CD4-positive, CD25-positive, alpha-beta regulatory T cell (primary cell): ENCODE results near the gene TIMMDC1. TPM values are rescaled to one million over a fixed set of nuclear protein-coding genes. Genes with fewer than 3 reads are reported as not detected.

Source experiments
- ATAC-seq, 2 donors: fragments of 150-1000 bp; cut with Tn5 transposase; one replicate each; pipeline ENCODE4 v1.10.0; 2021; ENCODE audit warnings: low read depth in 2 of 2, moderate number of reproducible peaks in 2 of 2, moderate library complexity in 1 of 2
- DNase-seq, 3 donors: peaks; one replicate each; pipeline versions ENCODE4 v3.0.0 to v3.0.0-alpha.2; 2012 to 2022; ENCODE audit warnings: mixed read lengths in 1 of 3
- H3K27ac ChIP-seq: one replicate; pipeline ENCODE4 v1.7.0; 2013; ENCODE audit warnings: mild to moderate bottlenecking, low read length; ENCODE audit not compliant: insufficient read depth, poor library complexity, severe bottlenecking
- H3K27me3 ChIP-seq: one replicate; pipeline ENCODE4 v1.7.0; 2013; ENCODE audit warnings: low read length; ENCODE audit not compliant: control insufficient read depth, insufficient read depth
- H3K36me3 ChIP-seq: one replicate; pipeline ENCODE4 v1.7.0; 2013; ENCODE audit warnings: mild to moderate bottlenecking, low read length, moderate library complexity; ENCODE audit not compliant: control insufficient read depth, insufficient read depth
- H3K4me1 ChIP-seq: 2 replicates; pipeline ENCODE4 v1.7.0; 2013; ENCODE audit warnings: mild to moderate bottlenecking, low read length; ENCODE audit not compliant: insufficient read depth, control insufficient read depth, poor library complexity, severe bottlenecking
- H3K4me3 ChIP-seq: one replicate; pipeline ENCODE4 v1.7.0; 2013; ENCODE audit warnings: low read depth, mild to moderate bottlenecking, low read length, moderate library complexity
- H3K9me3 ChIP-seq, 2 experiments: 1 replicate in 1 of 2; 2 replicates in 1 of 2; pipeline ENCODE4 v1.7.0; 2013; ENCODE audit warnings: low read length in 2 of 2, mild to moderate bottlenecking in 1 of 2, moderate library complexity in 1 of 2; ENCODE audit not compliant: control insufficient read depth in 2 of 2
- H3K27ac Mint-ChIP-seq, 3 donors: one replicate each; pipeline ENCODE4 v1.8.0; 2020 to 2022; ENCODE audit warnings: mild to moderate bottlenecking in 3 of 3, mixed read lengths in 3 of 3, moderate library complexity in 2 of 3
- H3K27me3 Mint-ChIP-seq: one replicate; pipeline ENCODE4 v1.8.0; 2022; ENCODE audit warnings: mild to moderate bottlenecking, mixed read lengths
- H3K36me3 Mint-ChIP-seq: one replicate; pipeline ENCODE4 v1.8.0; 2020; ENCODE audit warnings: mixed read lengths
- H3K4me1 Mint-ChIP-seq, 4 donors: one replicate each; pipeline ENCODE4 v1.8.0; 2020 to 2022; ENCODE audit warnings: mixed read lengths in 4 of 4, mild to moderate bottlenecking in 1 of 4
- H3K4me3 Mint-ChIP-seq, 4 donors: one replicate each; pipeline ENCODE4 v1.8.0; 2020 to 2022; ENCODE audit warnings: mild to moderate bottlenecking in 4 of 4, mixed read lengths in 4 of 4, moderate library complexity in 3 of 4
- H3K9me3 Mint-ChIP-seq, 7 donors: one replicate each; pipeline ENCODE4 v1.8.0; 2020 to 2022; ENCODE audit warnings: mixed read lengths in 7 of 7, mild to moderate bottlenecking in 3 of 7, moderate library complexity in 2 of 7
- polyA plus RNA-seq, 4 donors: library from polyadenylated mRNA; unstranded; fragments of 300-500 nt; fragmentation: Illumina TruSeq; gene quantifications; one replicate each; pipeline ENCODE4 v1.2.3, GENCODE V29; 2021
- total RNA-seq: library from RNA; stranded (reverse); gene quantifications from one replicate; pipeline ENCODE4 v1.2.3, GENCODE V29; 2022

The TIMMDC1 gene
- total and polyA plus RNA-seq, 5 donors from 2014 or later, result 42.1 to 88.8 (median 65.7) TPM

DNA sequence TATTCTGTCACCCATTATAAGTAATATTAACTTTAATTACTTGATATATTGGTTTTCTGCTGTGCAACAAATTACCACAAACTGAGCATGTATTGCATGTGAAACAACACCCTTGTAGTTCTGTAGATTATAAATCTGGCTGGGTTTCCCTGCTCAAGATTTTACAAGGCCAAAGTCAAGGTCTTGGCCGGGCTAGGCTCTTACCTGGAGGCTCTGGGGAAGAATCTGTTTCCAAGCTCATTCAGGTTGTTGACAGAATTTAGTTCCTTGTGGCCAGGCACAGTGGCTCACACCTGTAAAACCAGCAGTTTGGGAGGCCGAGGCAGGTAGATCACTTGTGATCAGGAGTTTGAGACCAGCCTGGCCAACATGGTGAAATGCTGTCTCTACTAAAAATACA, 16.3 kb downstream of the TIMMDC1 start:
- no peaks in the 10 kb centered on the region for H3K4me1 ChIP-seq
- H3K36me3 Mint-ChIP-seq, result peaks cover 60% of the 10 kb centered on the region
- no peak overlapping the region for H3K27ac Mint-ChIP-seq
- DNase-seq (no peak), ATAC-seq (no peak)
- H3K9me3 ChIP-seq, result no peaks in the 10 kb centered on the region
- no peak overlapping the region for H3K27ac ChIP-seq
- no peaks in the 10 kb centered on the region for H3K27me3 ChIP-seq
- peaks cover 63% of the 10 kb centered on the region for H3K36me3 ChIP-seq
- peaks cover 0 to 4% (median 0%) of the 10 kb centered on the region in 7 donors for H3K9me3 Mint-ChIP-seq
- H3K4me3 Mint-ChIP-seq, result no peak overlapping the region
- H3K4me1 Mint-ChIP-seq, result peaks cover 4 to 9% (median 6%) of the 10 kb centered on the region in 4 donors
- H3K27me3 Mint-ChIP-seq, result no peaks in the 10 kb centered on the region
- no peak overlapping the region for H3K4me3 ChIP-seq

DNA sequence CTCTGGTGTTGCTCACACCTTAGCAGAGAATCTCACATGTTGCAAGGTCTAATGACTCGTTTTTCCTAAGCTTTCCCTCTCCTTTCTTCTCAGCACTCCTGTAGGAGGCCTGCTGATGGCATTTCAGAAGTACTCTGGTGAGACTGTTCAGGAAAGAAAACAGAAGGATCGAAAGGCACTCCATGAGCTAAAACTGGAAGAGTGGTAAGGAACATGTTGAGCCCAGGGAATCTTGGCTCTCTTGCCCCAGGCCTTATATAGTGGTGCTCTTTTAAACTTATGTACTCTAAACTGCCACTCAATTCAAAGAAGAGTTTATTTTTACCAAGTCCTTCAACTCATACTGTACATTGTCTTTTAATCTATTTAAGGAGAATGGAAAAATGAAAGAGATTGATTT, 18.8 kb downstream of the TIMMDC1 start:
- H3K4me3 Mint-ChIP-seq, result peak overlapping the region in 1 of 4 donors; percentile 43
- H3K36me3 ChIP-seq, result peaks cover 77% of the 10 kb centered on the region
- H3K27ac Mint-ChIP-seq, result no peak overlapping the region

DNA sequence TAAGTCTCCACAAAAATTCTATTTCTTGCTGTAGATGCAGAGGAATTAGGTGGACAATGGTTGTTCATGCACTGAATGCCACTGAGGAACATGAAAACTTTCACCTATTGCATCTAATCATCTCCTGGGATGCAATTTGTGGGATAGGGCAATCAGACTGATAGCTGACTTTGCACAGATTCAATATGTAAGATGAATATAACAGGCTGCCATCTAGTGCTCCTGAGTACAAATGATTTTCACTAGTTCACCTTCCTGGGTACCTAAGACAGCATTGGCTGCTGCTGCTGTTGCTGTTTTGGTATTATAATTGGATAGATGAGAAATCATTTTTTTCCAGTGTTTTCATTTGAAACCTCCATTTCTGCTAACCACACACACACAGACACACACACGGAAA, 19.7 kb downstream of the TIMMDC1 start:
- H3K4me3 ChIP-seq, result no peak overlapping the region
- H3K9me3 ChIP-seq, result no peaks in the 10 kb centered on the region
- H3K4me3 Mint-ChIP-seq, result no peak overlapping the region
- DNase-seq, result no peak
- H3K27ac ChIP-seq, result no peak overlapping the region
- H3K27me3 ChIP-seq, result no peaks in the 10 kb centered on the region
- peaks cover 1 to 9% (median 6%) of the 10 kb centered on the region in 4 donors for H3K4me1 Mint-ChIP-seq
- H3K4me1 ChIP-seq, result no peaks in the 10 kb centered on the region
- H3K36me3 ChIP-seq, result peaks cover 80% of the 10 kb centered on the region
- H3K27me3 Mint-ChIP-seq, result no peaks in the 10 kb centered on the region
- peaks cover 77% of the 10 kb centered on the region for H3K36me3 Mint-ChIP-seq
- no peak for ATAC-seq
- H3K9me3 Mint-ChIP-seq, result peaks cover 0 to 6% (median 0%) of the 10 kb centered on the region in 7 donors
- H3K27ac Mint-ChIP-seq, result no peak overlapping the region

More for the DNA sequence above, 18.8 kb downstream of the TIMMDC1 start:
- peaks cover 3 to 9% (median 6%) of the 10 kb centered on the region in 4 donors for H3K4me1 Mint-ChIP-seq
- Histone ChIP-seq H3K9me3 (no peaks in the 10 kb centered on the region), H3K4me1 (no peaks in the 10 kb centered on the region), H3K4me3 (no peak overlapping the region), H3K27me3 (no peaks in the 10 kb centered on the region), H3K27ac (no peak overlapping the region)
- no peaks in the 10 kb centered on the region for H3K27me3 Mint-ChIP-seq
- no peak for ATAC-seq
- peaks cover 0 to 6% (median 0%) of the 10 kb centered on the region in 7 donors for H3K9me3 Mint-ChIP-seq
- H3K36me3 Mint-ChIP-seq, result peaks cover 76% of the 10 kb centered on the region
- DNase-seq, result no peak

DNA sequence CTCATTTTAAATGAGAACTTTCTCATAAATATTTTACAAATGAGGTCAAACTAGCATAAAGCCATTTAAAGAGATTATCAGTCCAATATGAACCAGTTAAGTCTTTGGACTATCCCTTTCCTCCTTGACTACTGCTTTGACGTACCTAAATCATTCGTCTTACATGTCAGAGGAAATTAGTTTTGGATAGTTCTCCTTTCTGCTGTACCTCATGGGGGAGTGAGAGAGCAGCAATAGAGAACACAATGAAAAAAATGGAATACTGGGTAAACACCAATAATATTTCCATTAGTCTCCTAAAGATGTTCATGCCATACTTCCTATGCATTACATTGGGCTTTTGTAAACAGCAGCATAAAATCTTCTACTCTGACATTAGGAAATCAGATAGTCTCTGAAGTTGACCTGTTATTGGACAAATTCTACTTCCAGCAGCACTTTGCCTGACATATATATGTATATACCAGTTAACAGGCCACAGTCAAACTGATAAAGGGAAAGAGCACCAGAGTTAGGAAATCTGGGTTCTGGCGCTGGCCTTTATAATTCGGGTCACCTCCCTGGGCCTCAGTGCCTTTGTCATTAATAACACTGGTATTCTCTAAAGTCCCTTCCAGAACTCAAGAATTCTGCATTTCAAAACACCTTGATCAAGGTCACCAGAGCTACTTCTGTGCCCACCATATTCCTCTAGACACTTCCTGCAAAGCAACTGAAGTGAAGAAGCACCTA, 26.8 kb downstream of the TIMMDC1 start:
- Histone ChIP-seq H3K36me3 (peaks cover 38% of the 10 kb centered on the region), H3K27ac (no peak overlapping the region), H3K4me3 (no peak overlapping the region), H3K9me3 (no peaks in the 10 kb centered on the region), H3K27me3 (no peaks in the 10 kb centered on the region), H3K4me1 (no peaks in the 10 kb centered on the region)
- Mint-ChIP-seq H3K36me3 (peaks cover 47% of the 10 kb centered on the region), H3K9me3 (peaks cover 0 to 6% (median 0%) of the 10 kb centered on the region in 7 donors), H3K4me3 (no peak overlapping the region), H3K4me1 (peaks cover 0 to 4% (median under 1%) of the 10 kb centered on the region in 4 donors), H3K27me3 (no peaks in the 10 kb centered on the region), H3K27ac (no peak overlapping the region)
- no peak for DNase-seq
- ATAC-seq, result no peak

- DNase-seq (no peak), ATAC-seq (no peak)
- H3K27ac Mint-ChIP-seq, result no peak overlapping the region
- Histone ChIP-seq H3K27ac (no peak overlapping the region), H3K4me1 (no peaks in the 10 kb centered on the region), H3K36me3 (peaks cover 22% of the 10 kb centered on the region), H3K27me3 (no peaks in the 10 kb centered on the region), H3K9me3 (no peaks in the 10 kb centered on the region), H3K4me3 (no peak overlapping the region)
- no peaks in the 10 kb centered on the region for H3K27me3 Mint-ChIP-seq
- H3K4me3 Mint-ChIP-seq, result no peak overlapping the region
- H3K36me3 Mint-ChIP-seq, result peaks cover 38% of the 10 kb centered on the region
- H3K9me3 Mint-ChIP-seq, result peaks cover 0 to 3% (median 0%) of the 10 kb centered on the region in 7 donors
- H3K4me1 Mint-ChIP-seq, result no peaks in the 10 kb centered on the region
Observed at GRCh38 chr3:119527714-119528113, 29.4 kb downstream of the TIMMDC1 start.

DNA sequence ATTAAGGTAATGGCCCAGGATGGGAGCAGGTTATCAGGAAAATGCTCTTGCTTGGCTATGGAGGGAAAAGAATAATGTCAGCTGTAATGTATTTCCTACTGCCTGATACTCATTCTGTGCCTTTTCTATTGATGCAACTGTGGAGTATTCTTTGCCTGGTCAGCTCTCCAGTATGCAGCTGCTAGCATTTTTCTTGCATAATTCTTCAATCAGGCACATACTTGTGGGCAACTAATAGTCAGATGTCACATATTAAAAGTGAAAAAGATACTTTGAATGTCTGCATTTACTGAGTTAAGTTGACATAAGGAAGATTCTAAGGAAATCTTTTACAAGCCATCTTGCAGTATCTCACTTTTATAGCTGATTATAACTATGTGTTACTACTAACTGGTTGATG, 31.5 kb downstream of the TIMMDC1 start:
- no peak for ATAC-seq
- no peaks in the 10 kb centered on the region for H3K9me3 ChIP-seq
- H3K27me3 ChIP-seq, result no peaks in the 10 kb centered on the region
- no peak for DNase-seq
- peaks cover 0 to 3% (median 0%) of the 10 kb centered on the region in 7 donors for H3K9me3 Mint-ChIP-seq
- H3K27me3 Mint-ChIP-seq, result no peaks in the 10 kb centered on the region
- no peak overlapping the region for H3K27ac Mint-ChIP-seq
- peaks cover 1% of the 10 kb centered on the region for H3K36me3 ChIP-seq
- no peak overlapping the region for H3K4me3 ChIP-seq
- no peak overlapping the region for H3K4me3 Mint-ChIP-seq
- H3K36me3 Mint-ChIP-seq, result peaks cover 26% of the 10 kb centered on the region
- H3K4me1 Mint-ChIP-seq, result no peaks in the 10 kb centered on the region
- no peak overlapping the region for H3K27ac ChIP-seq
- H3K4me1 ChIP-seq, result no peaks in the 10 kb centered on the region

GRCh38 chr3:119530456-119530855, 32.1 kb downstream of the TIMMDC1 start:
- DNase-seq (no peak), ATAC-seq (no peak)
- Mint-ChIP-seq H3K4me1 (no peaks in the 10 kb centered on the region), H3K27ac (no peak overlapping the region), H3K4me3 (no peak overlapping the region), H3K9me3 (peaks cover 0 to 3% (median 0%) of the 10 kb centered on the region in 7 donors), H3K27me3 (no peaks in the 10 kb centered on the region), H3K36me3 (peaks cover 23% of the 10 kb centered on the region)
- Histone ChIP-seq H3K9me3 (no peaks in the 10 kb centered on the region), H3K27me3 (no peaks in the 10 kb centered on the region), H3K4me3 (no peak overlapping the region), H3K36me3 (no peaks in the 10 kb centered on the region), H3K4me1 (no peaks in the 10 kb centered on the region), H3K27ac (no peak overlapping the region)

DNA sequence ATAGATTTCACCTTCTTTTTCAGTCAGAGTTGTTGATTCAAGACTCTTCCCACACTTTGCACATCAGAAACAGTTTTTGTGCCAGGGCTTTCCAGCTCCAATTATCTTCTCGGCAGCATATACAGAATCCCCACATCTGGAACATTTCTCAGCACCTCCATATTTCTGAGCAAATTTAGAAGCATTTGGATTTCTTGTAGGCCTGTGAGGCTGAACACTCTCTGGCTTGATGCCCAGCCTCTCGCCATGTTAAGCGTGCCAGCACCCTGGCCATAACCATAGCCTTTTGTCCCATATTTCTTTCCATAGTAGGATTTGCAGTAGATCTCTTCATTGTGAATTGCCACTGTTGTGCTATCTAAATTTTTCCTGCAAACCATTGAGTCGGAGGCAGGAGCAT, 32.8 kb downstream of the TIMMDC1 start:
- Mint-ChIP-seq H3K27me3 (no peaks in the 10 kb centered on the region), H3K36me3 (peaks cover 19% of the 10 kb centered on the region), H3K4me3 (no peak overlapping the region), H3K9me3 (peaks cover 0 to 2% (median 0%) of the 10 kb centered on the region in 7 donors), H3K4me1 (no peaks in the 10 kb centered on the region), H3K27ac (peak overlapping the region in 1 of 3 donors; percentile 7)
- Histone ChIP-seq H3K27ac (no peak overlapping the region), H3K36me3 (no peaks in the 10 kb centered on the region), H3K27me3 (no peaks in the 10 kb centered on the region), H3K4me3 (no peak overlapping the region), H3K4me1 (no peaks in the 10 kb centered on the region), H3K9me3 (no peaks in the 10 kb centered on the region)
- ATAC-seq (no peak), DNase-seq (no peak)
